ENCODE measurements around the gene PLCG2.
"Not testable (repeated sequence)": the region's sequence is repeated elsewhere in the genome, so short reads cannot be mapped to it uniquely, and the experiment has no call there.

Gene PLCG2

DNA sequence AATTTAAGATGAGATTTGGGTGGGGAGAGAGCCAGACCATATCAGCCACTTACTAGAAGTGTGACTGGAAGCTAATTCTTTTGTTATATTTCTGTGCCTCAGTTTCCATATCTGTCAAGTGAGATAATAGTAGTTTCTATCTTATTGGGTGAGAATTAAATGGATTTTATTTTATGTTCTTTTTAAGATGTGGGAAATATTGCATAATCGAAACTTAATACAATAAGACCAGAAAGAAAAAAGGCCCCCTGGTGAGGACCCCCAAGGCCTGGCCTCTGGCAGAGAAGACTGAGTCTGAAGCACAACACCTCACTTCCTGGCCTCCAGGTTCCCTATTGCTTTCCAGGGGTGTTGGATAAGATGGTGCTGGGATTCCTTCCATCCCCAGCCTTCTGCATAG lies 13.7 kb downstream of the PLCG2 start:
- DNase-seq: no peak

DNA sequence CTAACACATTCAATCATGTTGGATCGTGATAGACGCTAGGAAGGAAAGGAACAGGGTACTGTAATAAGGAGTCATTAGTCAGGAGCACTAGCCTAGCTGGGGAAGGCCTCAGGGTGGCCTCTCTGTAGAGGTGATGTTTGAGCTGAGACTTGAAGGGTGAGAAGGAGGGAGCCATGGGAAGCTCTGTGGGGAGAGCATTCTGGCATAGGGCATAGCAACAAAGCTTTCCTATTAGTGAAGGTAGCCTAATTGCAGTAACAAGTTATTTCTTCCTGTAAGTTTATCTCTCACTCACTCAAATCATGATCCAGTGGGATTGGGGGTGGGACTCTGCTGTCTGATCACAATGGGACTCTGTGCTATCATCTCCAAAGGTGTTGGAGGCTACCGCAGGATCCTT lies 16.1 kb downstream of the PLCG2 start:
- DNase-seq: no peak

DNA sequence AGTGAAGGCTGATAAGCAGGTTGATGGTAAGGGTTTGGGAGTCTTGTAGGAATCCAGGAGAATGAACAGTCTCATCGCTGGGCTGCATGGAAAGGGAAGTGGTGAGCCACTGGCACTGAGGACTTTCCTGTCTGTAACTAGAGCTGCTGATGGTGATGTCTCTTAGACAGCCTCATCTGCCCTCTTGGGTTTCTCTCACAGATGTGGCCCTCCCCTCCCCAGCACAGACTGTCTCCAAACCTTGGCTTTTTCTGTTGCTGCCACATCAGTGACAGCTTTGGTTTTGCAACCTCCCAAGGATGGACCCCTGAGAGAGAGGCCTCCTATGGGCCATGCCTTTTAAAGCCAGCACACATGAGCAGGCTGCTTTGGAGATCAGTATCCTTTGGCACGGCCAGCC lies 16.9 kb downstream of the PLCG2 start:
- no peak for DNase-seq

DNA sequence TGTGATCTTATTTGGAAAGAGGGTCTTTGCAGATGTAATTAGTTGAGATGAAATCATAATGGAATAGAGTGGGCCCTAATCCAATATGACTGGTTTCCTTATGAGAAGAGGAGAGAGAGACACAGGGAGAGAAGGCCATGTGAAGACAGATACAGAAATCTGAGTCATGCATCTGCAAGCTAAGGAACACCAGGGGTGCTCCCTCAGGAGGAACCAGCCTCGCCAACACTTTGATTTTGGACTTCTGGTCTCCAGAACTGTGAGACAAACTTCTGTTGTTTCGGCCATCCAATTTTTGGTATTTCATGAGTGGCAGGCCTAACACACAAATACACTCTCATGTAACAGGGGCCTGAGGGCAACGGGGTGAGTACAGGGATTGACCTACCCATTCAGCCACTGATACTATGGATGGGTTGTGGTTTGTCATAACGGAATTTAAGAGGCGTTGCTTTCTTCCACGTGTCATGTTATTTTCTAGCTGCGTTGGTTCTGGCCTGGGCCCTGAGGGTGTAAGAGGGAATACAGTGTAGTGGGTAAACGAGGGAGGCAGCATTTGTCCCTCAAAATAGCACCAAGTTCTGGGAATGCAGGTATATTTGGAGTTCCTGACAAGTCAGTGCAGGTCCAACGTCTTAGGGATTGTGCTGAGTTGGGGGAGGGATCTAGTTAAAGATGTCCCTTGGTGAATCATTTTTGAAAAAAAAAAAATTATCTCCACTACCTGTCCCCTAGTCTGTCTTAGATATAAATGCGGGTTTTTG lies 17.7 kb downstream of the PLCG2 start:
- no peak for DNase-seq

DNA sequence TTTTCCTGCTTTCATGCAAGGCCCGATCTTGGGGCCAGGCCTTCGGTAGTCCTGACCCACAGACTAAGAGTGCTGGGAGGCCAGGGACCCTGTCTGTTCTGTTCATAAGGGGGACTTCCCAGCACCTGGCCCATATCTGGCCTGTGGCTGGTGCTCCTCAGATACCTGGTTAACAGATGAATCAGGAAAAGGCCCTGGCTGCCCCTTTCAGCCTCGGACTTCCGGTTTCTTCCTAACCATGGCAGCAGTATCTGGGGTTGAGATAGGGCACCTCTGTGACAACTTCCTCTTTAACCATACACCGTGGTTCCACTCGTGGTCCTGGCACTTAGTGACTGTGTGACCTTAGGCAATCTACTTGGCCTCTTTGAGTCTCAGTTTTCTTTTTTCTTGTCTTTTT lies 18.4 kb downstream of the PLCG2 start:
- no peak for DNase-seq

DNA sequence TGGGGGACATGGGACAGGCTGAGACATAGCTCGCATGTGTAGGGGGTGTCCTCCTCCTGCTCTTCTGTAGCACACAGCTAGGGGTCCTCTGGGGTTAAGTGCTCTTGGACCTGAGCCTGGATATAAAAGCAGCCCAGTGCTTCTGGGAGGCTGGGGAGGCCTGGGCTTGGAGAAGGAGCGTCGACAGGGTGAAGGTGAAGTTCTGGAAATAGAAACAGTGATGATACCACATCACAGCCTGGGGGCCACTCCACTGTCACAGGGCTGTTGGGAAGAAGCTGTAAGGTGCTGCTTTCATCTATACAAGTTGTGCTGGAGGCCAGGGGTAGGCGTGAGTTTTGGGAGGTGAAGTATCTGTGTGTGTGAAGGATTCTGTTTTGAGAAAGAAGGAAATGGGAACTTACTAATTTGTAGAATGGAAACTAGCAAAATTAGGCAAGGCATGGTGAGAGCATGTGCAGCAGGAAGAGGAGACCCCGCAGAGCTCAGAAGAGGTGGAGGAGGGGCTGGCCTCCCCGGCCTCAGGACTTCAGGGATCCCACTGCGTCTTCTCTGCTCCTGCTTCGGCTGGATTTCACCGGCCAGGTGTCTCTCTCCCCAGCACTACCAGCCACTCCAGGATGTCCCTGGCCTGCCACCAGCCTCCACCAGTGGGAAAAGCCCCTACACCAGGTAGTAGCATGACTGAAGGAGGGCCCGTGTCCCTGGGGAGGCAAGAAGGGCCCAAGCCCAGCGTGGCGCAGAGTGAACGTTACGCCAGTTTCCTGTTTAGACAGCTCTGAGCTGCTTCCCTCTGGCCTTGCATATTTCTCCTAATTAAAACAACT lies 19.4 kb downstream of the PLCG2 start:
- DNase-seq: no peak

DNA sequence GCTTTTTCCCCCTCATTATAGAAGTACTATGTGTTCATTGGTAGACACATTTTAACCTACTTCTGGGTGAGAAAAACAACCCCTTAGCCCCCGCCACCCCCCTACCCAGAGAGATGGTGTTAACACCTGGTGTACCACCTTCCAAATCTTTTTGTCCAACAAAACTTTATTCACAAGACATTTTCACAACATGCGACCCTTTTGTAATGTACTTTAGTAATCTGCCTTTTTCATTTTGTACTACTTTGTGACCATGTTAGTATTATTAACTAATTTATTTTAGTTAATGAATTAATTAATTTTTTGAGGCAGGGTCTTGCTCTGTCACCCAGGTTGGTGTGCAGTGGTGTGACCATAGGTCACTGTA lies 20.0 kb downstream of the PLCG2 start:
- DNase-seq: no peak

DNA sequence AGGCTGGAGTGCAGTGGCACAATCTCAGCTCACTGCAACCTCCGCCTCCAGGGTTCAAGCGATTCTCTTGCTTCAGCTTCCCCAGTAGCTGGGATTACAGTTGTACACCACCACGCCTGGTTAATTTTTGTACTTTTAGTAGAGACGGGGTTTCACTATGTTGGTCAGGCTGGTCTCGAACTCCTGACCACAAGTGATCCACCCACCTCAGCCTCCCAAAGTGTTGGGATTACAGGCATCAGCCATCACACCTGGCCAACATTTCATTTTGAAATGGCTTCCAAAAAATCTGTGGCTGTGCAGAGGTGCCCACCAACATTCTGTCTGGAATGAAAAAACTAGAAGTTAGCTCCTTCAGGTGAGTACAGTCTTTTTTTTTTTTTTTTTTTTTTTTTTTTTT lies 22.6 kb downstream of the PLCG2 start:
- not testable (repeated sequence) for DNase-seq

DNA sequence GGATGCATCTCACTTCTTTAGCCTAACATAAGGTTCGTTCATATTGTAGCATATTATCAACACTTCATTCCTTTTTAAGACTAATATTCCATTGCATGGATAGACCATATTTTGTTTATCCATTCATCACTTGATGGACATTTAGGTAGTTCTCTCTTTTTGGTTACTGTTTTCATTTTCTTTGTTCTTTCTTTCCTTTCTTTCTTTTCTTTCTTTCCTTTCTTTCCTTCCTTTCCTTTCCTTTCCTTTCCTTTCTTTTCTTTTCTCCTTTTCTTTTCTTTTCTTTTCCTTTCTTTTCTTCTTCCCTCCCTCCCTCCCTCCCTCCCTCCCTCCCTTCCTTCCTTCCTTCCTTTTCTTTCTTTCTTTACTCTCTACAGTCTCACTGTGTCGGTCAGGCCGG lies 24.2 kb downstream of the PLCG2 start:
- DNase-seq: no peak

DNA sequence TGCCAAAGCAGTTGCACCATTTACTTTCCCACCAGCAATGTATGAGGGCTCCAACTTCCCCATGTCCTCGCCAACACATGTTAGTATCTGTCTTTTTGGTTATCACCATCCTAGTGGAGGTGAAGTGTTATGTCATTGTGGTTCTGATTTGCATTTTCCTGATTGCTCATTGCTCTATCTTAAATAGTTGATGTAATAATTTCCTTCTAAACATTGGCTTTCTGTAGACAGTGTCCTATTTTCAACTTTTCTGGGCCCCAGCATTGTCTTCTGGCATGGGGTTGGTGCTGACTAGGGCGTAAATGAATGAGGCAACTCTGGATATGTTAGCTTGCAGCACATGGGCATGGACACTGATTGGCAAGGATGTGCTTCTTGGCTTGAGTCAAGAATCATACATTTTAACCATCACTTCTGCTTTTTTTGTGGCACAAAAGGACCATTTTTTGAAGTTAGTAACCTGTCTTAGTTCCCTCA lies 25.1 kb downstream of the PLCG2 start:
- DNase-seq: no peak

DNA sequence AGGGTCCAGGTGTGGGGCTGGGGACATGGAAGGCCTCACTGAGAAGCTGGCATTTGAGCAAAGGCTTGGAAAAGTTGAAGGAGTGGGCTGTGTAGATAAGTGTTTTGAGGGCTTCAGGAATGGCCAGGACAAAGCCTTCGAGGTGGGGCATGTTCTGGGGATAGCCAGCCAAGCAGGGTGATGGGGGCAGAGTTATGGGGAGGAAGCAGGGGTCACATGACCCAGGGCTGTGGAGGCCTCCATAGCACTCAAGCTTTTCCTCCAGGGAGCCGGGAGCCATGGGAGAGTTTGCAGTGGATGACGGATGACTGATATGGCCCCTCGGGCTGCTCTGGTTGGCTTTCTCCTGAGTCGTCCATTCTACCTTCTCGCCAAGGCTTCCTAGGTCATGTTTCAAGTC lies 27.6 kb downstream of the PLCG2 start:
- no peak for DNase-seq

DNA sequence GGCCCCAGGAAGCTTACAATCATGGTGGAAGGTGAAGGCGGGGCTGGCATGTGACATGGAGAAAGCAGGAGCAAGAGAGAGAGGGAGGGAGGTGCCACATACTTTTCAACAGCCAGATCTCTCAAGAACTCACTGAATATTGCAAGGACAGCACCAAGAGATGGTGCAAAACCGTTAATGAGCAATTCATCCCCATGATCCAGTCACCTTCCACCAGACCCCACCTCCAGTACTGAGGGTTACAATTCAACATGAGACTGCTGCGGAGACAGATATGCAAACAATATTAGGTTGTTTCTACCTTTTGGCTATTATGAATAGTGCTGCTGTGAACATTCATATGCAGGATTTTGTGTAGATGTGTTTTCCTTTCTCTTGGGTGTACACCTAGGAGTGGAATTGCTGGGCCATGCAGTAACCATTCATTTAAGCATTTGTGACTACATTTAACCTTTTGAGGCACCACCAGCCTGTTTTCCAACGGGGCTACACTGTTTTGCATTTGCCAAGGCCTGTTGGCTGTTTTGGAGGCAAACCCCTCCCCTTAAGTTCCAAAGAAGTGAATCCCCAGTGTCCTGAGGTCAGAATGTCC lies 28.8 kb downstream of the PLCG2 start:
- DNase-seq: no peak

DNA sequence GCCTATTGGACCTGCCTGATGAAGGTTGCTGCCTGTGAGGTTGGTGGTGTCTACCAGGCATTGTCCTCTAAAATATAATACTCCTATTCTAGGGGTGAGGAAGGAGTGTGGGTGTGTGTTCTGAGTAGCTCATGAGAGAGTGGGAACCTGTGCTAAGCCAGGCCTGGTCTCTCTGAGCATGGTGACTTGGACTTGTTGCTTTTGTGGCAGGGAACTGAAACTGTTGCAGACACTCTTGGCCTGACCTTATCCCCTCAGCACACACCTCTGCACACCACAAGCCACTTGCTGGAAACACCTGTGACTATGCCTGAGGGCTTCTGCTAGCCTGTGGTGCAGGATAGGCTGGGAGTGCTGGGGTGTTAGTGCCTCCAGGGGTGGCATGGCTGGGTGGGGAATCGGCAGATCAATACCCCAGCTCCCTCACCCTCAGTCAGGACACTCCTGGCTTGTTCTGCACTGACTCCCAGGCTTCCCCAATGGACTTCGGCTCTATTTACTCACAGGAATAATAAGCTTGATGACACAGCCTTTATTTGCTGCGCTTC lies 29.9 kb downstream of the PLCG2 start:
- no peak for DNase-seq

DNA sequence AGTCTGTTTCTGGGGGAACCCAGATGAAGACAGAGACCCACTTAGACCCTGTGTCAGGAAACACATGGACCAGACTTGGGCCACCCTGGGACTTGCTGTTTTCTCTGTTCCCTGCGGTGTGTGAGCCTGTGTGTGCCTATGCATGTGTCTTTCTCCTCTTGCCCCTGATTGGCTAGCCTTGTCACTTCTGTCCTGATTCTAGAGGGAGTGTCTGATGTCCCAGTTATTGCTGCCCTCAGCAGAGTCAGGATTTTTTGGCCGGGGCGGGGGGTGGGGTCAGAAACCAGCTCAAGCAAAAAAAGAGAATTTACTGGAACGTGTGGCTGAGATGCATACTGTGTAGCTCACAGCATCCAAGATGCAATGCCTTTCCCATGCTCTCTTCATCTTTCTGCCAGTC lies 30.5 kb downstream of the PLCG2 start:
- no peak for DNase-seq

DNA sequence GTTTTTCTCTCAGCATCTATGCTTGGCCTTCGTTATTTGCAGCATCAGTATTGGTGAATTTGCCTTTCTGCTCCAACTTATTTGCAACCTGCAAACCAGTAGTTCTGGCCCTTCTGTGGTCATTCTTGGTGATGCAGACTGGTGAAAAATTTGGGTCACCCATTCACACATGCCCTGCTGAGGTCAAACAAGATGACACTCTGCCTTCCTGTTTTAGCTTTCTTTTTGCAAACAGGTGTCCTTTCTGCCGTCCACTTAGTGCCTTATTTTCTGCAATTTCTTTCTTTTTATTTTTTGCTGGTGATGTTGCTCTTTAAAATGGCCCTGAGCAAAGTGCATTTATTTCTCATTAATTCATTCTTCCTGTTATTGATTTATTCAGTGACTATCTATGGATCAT lies 31.3 kb downstream of the PLCG2 start:
- DNase-seq: no peak

DNA sequence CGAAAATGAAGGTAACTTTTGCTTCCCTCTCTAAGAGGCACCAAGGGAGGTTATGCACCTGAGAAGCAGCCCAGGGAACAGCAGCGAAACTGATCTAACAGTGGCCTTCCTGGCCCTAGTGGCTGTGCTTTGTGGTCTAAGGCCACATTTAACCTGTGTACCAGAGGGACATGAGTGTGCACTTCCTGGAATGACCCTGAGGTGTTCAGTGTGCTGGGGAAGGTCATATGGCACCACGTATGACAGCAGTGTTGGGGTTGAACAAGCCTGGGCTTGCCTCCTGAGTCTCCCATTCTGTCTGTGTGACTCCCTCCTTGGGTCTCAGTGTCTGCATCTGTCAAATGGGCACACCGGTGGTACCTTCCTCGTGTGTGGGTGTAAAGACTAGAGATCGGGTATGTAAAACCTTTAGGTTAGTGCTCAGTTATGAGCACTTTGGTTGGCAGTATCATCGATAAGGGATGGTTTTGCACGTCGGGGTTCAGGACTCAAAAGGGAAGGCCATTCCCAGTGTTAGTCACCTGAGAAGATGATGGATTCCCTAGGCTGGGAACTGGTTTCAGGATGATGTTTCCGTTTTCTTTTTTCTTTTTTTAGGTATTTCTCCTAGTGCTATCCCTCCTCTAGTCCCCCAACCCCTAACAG lies 31.9 kb downstream of the PLCG2 start:
- no peak for DNase-seq

DNA sequence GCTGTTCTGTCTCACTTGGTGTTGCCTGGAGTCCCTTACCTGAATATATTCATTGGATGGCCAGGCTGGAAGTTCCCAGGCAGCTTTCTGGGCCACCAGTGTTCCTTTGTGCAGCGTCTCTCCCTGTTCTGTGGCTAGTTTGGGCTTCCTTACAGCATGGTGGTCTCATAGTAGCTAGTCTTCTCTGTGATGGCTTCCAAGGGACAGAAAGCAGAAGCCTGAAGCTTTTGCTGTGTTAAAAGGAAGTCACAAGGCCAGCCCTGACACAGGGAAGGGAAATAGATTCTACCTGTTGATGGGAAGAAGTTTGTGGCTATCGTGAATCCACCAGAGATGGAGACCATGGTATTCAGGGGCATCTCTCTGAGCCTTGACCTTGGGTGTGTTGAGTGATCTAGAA lies 34.6 kb downstream of the PLCG2 start:
- no peak for DNase-seq

DNA sequence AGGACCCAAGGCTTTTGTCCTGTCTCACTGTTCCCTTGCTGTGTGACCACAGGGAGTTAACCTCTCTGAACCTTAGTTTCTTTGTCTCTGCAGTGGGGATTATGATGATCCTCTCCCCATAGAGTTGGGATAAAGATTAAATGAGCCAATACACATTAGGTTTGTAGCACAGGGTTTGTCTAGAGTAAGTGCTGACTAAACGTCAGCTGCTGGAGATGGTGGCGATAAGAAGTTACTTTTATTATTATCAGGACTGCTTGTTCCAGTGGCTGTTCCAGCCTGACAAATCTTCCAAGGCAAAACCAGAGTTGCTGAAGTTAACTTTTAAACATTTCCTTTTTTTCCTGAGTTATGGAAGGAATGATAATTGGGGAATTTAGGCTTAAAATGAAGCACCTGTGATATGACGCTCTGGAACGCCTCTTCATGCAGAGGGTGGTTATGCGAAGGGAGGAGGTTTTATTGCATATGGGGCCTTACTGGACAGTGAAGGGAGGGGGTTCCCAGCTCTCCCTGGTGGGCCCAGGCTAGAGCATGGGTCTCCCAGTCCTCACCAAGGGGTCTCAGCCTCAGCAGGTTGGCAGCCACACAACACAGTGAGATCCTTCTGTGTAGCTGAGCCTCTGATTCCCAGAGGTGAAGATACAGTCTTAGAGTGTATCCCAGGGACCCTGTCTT lies 35.8 kb downstream of the PLCG2 start:
- no peak for DNase-seq

DNA sequence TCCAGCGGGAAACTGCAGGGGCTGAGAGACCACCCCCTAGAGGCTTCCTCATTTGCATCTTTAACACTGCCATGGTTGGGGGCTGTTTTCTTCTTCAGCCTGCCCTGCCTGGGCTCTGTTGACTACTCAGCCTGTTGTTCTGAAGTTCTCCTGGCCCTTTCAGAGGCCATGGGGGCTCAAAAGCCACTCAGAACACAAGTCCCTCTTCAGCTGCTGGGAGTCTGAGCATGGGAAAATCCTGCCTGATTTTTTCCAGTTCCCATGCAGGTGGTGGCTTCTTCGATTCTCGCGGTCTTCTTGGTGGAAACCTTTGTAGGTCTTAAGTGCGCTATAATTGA lies 36.3 kb downstream of the PLCG2 start:
- DNase-seq: no peak

DNA sequence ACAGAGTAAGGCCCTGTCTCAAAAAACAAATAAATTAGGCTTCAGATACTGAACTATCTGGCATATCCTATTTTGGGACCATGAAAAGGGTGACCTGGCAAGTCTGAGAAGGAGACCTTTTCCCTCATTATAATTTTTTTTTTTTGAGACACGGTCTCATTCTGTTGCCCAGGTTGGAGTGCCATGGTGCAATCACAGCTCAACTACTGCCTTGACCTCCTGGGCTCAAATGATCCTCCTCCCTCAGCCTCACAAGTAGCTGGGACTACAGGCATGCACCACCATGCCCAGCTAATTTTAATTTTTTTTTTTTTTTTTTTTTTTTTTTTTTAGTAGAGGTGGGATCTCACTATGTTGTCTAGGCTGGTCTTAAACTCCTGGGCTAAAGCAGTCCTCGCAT lies 37.3 kb downstream of the PLCG2 start:
- DNase-seq: no peak

DNA sequence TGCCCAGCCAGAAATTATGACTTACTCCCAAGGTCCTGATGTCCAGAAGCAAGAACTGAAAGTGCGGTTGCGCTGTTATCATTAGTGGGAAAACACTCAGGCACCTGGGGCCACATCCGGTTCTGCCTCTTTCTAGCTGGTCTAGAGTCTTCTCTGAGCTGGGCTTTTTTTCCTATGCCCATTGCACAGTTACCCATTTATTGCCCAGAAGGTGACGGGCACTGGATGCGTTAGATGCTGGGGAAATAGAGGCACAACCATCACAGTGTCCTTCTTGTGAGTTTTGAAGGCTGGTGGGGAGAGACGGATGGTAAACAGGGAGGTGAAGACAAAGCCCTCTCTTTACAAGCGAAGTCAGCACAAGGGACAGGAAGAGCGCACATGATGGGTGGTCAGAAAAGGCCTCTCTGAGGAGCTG lies 37.7 kb downstream of the PLCG2 start:
- DNase-seq: no peak

DNA sequence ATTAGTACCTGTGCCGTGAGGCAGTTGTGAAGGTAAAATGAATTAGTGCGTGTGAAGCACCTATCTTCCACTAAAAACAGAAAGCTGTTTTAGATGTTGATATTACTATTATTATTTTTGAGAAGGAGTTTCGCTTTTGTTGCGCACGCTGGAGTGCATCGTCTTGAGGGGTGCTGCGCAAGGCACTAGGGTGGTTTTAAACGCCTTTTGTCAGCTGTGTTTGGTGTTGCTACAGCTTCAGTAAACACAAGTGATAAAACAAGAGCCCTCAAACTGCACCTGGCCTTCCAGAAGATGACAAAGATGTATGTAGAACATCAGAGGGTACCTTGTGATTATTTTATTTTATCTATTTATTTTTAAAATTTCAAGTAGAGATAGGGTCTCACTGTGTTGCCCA lies 38.2 kb downstream of the PLCG2 start:
- no peak for DNase-seq
